ENCODE measurements around the gene C1QTNF7.
A peak's percentile ranks its signal among the peaks of the same experiment; 100 is the strongest.

C1QTNF7 gene

DNA sequence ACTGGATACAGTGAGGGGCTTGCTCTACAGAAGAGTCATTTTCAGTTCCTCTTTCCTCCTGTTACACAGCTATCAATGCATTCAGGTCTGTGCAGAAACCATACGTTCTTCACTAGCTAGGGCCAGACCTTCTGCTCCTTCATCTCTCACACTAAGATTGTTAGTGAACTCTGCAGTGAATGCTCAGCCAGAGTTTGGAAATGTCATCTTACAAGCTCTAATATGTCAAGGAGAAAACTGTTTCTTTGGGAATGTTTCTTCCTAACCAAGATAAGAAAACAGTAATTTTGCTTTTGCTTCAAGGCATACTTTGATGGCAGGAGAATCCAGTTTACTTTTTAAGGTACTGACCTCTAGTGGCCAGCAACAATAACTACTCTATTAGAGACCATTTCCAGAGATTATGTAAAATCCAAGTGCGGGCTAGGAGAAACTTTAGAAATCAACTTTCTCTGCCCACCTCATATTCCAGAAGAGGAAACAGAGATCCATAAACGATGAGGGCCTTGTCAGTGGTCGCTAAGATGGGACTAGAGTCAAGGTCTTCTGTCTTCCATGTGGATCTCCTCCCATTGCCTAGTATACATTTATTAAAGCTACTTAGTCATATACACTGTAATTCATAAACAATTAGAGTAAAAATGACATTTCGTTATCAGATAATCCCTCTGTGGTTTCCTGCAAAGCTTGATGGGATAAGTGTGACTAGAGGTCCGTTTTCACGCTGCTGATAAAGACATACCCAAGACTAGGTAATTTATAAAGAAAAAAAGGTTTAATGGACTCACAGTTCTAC is 29.8 kb downstream of the C1QTNF7 start:
- TF ChIP-seq ZFX (IDR thresholded peaks at IDR 0.05): no peak
- TF ChIP-seq, protein P1, sequence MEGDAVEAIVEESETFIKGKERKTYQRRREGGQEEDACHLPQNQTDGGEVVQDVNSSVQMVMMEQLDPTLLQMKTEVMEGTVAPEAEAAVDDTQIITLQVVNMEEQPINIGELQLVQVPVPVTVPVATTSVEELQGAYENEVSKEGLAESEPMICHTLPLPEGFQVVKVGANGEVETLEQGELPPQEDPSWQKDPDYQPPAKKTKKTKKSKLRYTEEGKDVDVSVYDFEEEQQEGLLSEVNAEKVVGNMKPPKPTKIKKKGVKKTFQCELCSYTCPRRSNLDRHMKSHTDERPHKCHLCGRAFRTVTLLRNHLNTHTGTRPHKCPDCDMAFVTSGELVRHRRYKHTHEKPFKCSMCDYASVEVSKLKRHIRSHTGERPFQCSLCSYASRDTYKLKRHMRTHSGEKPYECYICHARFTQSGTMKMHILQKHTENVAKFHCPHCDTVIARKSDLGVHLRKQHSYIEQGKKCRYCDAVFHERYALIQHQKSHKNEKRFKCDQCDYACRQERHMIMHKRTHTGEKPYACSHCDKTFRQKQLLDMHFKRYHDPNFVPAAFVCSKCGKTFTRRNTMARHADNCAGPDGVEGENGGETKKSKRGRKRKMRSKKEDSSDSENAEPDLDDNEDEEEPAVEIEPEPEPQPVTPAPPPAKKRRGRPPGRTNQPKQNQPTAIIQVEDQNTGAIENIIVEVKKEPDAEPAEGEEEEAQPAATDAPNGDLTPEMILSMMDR (conservative IDR thresholded peaks at IDR 0.05): peak; percentile 79
- H3K27ac ChIP-seq: no peak overlapping the region

- H3K27ac ChIP-seq: no peak overlapping the region
- TF ChIP-seq ZFX (IDR thresholded peaks at IDR 0.05): no peak
- TF ChIP-seq, protein P1 (conservative IDR thresholded peaks at IDR 0.05): no peak
These were observed 30.8 kb downstream of the C1QTNF7 start for GRCh38 chr4:15458616-15459015.

DNA sequence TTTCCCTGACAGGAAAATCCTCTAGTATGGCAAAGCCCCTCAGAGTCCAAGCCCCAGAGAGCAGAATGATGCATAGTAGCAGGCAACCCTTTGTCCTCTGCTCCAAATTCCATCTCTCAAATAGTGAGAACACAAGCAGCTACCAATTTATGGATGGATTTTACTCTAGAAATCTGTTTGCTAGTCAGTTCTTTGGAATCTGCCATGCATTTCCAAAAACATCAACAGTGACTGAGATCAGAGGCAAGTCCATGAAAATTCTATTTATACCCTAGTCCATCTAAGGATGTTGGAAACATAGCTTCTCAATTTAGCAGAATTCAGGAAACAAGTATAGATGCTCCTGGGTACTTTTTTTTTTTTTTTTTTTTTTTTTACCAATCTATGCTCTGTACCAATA is 31.9 kb downstream of the C1QTNF7 start:
- TF ChIP-seq, protein P1 (conservative IDR thresholded peaks at IDR 0.05): no peak
- no peak for TF ChIP-seq ZFX (IDR thresholded peaks at IDR 0.05)
- H3K27ac ChIP-seq: no peak overlapping the region

DNA sequence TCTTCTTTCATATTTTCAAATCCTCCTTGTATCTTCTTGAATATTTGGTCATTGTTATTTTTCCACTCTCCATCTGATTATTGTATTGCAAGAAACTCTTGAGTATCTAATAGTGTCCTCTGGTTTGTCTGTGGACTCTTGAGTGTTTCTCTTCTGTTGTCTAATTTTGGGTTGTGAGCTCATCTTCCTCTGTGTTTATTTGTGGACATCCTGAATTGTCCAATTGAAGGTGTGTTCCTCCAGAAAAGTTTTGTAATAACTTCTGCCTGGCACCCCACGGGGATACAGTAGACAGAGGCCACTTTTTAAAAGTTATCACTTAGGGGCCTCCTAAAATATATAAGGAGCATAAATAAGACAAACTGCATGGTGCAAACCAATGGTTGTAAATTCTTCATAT is 38.8 kb downstream of the C1QTNF7 start:
- TF ChIP-seq, protein P1 (conservative IDR thresholded peaks at IDR 0.05): no peak
- TF ChIP-seq ZFX (IDR thresholded peaks at IDR 0.05): no peak

GRCh38 chr4:15469402-15470127 is 41.7 kb downstream of the C1QTNF7 start, which contains the start of gene CC2D2A:
Gene CC2D2A (plus strand): TSS chr4:15469882. CDS start chr4:15475933, 6,051 bp downstream.
- no peak within 1 kb of the TSS for H3K27ac ChIP-seq
- TF ChIP-seq, protein P1 (conservative IDR thresholded peaks at IDR 0.05): no peak
- TF ChIP-seq ZFX (IDR thresholded peaks at IDR 0.05): no peak

More for the DNA sequence above, 38.8 kb downstream of the C1QTNF7 start:
- H3K27ac ChIP-seq: no peak overlapping the region

DNA sequence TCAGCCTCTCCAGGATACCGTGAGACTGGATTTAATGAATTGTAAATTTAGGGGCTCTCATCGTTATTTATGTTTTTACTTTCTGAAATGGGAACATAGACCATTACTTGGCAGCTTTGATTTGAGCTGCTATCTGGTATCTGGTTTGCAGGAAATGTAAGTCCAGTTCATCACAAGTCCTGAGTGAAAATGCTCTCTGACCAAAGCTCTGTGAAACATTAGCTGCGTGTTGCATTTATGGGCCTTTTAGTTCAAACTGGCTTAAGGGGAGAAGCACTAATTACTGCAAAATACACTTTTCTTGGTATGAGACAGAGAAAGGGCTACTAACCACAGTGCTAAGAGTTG is 42.3 kb downstream of the C1QTNF7 start:
- no peak overlapping the region for H3K27ac ChIP-seq
- no peak for TF ChIP-seq ZFX (IDR thresholded peaks at IDR 0.05)
- TF ChIP-seq, protein P1 (conservative IDR thresholded peaks at IDR 0.05): no peak

- no peak for TF ChIP-seq ZFX (IDR thresholded peaks at IDR 0.05)
- TF ChIP-seq, protein P1 (conservative IDR thresholded peaks at IDR 0.05): no peak
- no peak overlapping the region for H3K27ac ChIP-seq
These were observed 48.6 kb downstream of the C1QTNF7 start for GRCh38 chr4:15476396-15476795.
